Measurements from ENCODE around the gene KEAP1. TPM values are rescaled to one million over a fixed set of nuclear protein-coding genes. Genes with fewer than 3 reads are reported as not detected.

Gene KEAP1
- total and polyA plus RNA-seq, 2 of the 13 experiments (the other 11 are each of a cell fraction or from before 2014, with no cell fraction given), result 56.7 to 72.9 TPM

- TF ChIP-seq ZNF142 (CRISPR knock-in tag; IDR thresholded peaks at IDR 0.05), result no peak; the same call in 1 of the 2 replicates
- TF ChIP-seq CEBPB (IDR thresholded peaks at IDR 0.05; ENCODE audit: borderline replicate concordance, low read depth, low read length), result peak; percentile 75
- peak; percentile 56; the same call in 1 of the 2 replicates for TF ChIP-seq HNRNPL (IDR thresholded peaks at IDR 0.05; ENCODE audit: low read depth, low read length)
- TF ChIP-seq ZNF576 (CRISPR knock-in tag; IDR thresholded peaks at IDR 0.05), result no peak
- no peak for TF ChIP-seq XBP1 (CRISPR knock-in tag; IDR thresholded peaks at IDR 0.05)
- no peak for TF ChIP-seq NFE2L2 (IDR thresholded peaks at IDR 0.05; ENCODE audit: low read length)
- no peak for TF ChIP-seq PTBP1 (IDR thresholded peaks at IDR 0.05; ENCODE audit: low read depth, low read length, poor library complexity, severe bottlenecking)
- no peak for TF ChIP-seq ZNF549 (CRISPR knock-in tag; IDR thresholded peaks at IDR 0.05)
- TF ChIP-seq ELF1 (CRISPR knock-in tag; IDR thresholded peaks at IDR 0.05), result peak; percentile 56; the same call in 1 of the 2 replicates
- TF ChIP-seq ZNF367 (CRISPR knock-in tag; IDR thresholded peaks at IDR 0.05; ENCODE audit: borderline replicate concordance), result peak; percentile 84; the same call in 1 of the 2 replicates
- TF ChIP-seq PLRG1 (conservative IDR thresholded peaks at IDR 0.05), result no peak
- TF ChIP-seq ELK4 (CRISPR knock-in tag; IDR thresholded peaks at IDR 0.05; ENCODE audit: borderline replicate concordance), result peak; percentile 63; the same call in 1 of the 2 replicates
- peak; percentile 16 for TF ChIP-seq ETV5 (CRISPR knock-in tag; IDR thresholded peaks at IDR 0.05; ENCODE audit: borderline replicate concordance)
- TF ChIP-seq DPF2 (CRISPR knock-in tag; IDR thresholded peaks at IDR 0.05; ENCODE audit: borderline replicate concordance, low read depth), result no peak; the same call in 1 of the 2 replicates
- peak; percentile 84; the same call in 1 of the 2 replicates for TF ChIP-seq TFDP1 (CRISPR knock-in tag; IDR thresholded peaks at IDR 0.05; ENCODE audit: borderline replicate concordance)
- no peak; the same call in 1 of the 2 replicates for TF ChIP-seq ZFAT (CRISPR knock-in tag; conservative IDR thresholded peaks at IDR 0.05)
- no peak; the same call in none of the 2 replicates for TF ChIP-seq ZNF607 (CRISPR knock-in tag; IDR thresholded peaks at IDR 0.05; ENCODE audit: borderline replicate concordance)
- peak; percentile 87; the same call in 1 of the 2 replicates for TF ChIP-seq ZSCAN30 (CRISPR knock-in tag; IDR thresholded peaks at IDR 0.05)
- TF ChIP-seq REXO4 (CRISPR knock-in tag; IDR thresholded peaks at IDR 0.05; ENCODE audit: borderline replicate concordance), result no peak
- TF ChIP-seq ZNF614 (CRISPR knock-in tag; IDR thresholded peaks at IDR 0.05; ENCODE audit: borderline replicate concordance), result no peak
- 0 out of 2 replicates have a peak, but pooled peaks have one; percentile 10 for TF ChIP-seq MXD4 (CRISPR knock-in tag; IDR thresholded peaks at IDR 0.05)
Measured at GRCh38 chr19:10503002-10503789, at the start of gene KEAP1 (continued).

Data from HepG2 (cell line).